Measurements from ENCODE around the gene KIAA1217.
"Not testable (repeated sequence)": the region's sequence is repeated elsewhere in the genome, so short reads cannot be mapped to it uniquely, and the experiment has no call there.

KIAA1217 gene

DNA sequence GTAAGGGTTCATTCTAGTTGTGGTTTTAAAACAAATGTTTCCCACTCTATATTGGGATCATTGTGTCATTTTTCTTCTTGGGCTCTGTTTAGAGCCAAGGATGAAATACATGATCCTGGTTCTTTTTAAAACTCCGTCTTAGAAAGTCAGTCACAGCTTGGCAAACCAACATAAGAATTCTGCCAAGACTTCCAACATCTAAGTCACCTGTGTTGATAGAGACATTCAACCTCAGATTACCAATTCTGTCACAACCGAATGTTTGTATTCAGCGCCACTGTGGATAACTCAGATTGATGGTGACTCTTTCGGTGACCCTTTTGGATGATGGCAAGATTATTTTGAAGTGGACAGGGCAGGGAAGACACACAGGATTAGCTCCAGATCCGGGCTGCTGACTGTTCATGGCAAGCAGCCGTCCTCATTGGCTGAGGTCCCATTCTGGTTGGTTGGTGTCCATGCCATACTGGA lies 259.4 kb downstream of the KIAA1217 start:
- DNase-seq = no peak

DNA sequence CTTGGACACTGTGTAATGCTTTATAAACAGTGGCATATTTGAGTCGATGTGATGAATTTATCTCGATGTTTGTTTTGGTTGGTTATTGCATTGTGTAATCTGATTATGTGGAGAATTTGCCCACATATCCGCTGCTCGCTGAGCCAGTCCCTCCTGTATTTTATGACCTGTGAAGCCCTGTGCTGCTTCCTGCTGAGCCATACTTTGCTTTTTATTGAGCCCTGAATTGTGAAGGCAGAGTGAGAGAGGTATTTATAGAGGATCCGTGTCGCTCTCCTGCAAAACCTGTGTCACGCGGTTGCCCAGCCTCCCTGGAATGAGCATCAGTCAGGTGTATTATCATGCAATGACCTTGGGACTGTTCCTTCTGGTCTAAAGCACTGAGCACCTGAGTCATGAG lies 261.1 kb downstream of the KIAA1217 start:
- no peak for DNase-seq

DNA sequence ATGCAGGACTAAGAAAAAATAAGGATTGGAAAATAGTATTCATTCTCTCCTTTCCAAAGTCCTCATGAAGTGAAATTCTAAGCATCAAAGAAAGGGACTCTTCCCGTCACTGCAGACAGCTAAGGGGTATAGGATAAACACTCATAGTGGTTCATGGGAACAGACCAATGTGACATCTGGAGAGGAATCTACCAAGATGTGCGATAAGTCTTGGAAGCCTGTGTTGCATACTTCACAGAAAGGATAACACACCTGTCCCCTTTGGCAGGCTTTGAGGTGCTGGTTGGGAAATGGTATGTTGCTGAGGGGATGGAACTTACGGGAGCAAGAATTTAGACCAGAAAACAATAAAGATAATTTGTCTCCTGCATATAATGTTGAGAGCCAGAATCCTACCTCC lies 266.7 kb downstream of the KIAA1217 start:
- no peak for DNase-seq

DNA sequence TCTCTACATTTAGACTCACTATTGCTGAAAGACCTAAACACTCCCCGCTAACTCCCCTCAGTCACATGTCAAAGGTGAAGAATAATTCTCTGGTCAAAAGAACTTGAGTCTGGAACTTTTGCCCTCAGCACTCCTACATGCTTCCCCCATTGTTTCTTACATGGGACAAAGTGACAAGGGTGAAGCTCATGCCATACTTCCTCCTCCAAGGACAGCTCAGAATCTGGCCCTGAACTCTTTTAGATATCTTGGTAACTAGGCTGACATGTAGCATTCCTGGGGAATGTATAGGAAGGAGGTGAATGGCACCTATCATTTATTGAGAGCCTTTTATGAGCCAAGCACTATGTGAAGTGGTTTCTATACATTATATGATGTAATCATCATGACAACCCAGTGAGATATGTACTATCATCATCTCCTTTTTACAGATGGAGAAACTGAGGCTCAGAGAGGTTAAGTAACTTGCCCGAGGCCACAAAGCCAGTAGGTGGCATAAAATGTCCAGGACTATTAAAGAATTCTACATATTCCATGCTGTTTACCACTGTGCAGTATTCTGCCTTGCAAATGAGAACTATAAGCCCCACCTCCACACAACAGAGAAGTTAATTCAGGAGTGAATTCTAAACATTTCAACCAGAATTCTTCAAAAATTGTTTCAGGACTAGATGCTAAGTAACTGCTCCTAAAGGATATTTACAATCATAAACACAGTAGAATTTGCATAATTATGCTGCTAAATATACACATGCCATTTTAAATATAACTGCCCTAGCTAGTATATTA lies 268.2 kb downstream of the KIAA1217 start:
- no peak for DNase-seq

DNA sequence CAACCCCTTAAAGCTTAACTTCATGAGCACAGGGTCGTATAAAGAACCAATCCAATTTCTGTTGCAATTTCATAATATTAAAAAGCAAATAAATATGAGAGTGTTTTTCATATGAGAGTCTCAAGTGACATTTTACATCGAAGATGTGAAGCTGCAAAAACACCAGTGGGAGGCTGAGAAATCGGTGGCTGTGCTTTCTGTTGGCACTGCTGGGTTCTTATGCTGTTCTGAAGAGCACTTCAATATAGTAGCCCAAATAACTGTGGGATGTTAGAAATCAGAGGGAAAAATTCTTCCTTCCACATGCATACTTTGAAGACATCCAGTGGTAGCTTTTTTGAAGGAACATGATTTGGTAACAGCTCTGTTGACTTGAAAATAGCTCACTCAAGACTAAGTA lies 269.0 kb downstream of the KIAA1217 start:
- DNase-seq = no peak

DNA sequence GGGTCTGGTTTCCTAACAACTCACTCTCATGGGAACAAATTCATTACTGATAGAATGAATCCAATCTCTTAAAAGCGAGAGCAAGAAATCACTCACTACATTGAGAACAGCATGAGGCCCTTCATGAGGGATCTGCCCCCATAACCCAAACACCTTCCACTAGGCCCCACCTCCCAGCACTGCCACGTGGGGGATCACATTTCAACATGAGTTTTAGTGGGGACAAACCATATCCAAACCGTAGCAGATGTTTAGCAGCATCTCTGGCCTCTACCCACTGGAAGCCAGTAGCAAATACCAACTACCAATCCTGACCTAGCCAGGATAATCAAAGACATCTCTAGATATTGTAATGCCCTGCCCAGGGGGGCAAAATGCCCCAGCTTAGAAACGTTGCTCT lies 270.9 kb downstream of the KIAA1217 start:
- no peak for DNase-seq

DNA sequence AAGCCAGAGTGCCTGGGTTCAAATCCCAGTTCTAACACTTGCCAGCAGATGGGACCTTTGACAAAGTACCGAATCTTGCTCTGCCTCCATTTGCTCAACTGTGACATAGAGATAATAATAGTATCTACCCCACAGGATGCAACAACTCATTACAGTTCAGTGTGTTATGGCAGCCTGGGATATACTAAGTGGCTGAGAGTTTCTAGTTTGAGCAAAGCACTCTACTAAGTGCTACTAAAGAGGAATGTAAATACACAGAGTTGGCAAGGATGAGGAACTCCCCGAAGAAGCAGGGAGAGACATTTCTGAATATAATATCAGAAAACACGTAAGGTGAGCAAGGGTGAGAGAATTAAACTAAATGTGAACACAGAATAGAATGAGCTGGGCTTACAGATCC lies 271.5 kb downstream of the KIAA1217 start:
- no peak for DNase-seq

DNA sequence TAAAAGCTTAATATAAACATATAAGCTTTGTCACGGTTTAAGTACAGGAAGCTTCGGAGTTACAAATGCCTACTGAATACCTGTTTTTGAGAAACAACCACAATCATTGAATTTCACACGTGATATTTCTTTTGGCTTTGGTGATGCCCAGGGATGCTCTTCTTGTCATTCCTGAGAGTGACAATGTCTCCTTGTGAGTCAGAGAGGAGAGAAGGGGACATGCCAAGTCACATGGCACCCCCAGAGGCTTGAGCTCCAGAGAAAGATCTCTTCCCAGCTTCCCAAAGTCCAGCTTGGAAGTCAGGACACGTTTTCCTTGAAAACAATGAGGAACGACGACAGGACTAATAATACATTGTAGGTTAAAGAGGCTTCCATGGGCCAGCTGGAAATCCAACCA lies 272.3 kb downstream of the KIAA1217 start:
- no peak for DNase-seq

DNA sequence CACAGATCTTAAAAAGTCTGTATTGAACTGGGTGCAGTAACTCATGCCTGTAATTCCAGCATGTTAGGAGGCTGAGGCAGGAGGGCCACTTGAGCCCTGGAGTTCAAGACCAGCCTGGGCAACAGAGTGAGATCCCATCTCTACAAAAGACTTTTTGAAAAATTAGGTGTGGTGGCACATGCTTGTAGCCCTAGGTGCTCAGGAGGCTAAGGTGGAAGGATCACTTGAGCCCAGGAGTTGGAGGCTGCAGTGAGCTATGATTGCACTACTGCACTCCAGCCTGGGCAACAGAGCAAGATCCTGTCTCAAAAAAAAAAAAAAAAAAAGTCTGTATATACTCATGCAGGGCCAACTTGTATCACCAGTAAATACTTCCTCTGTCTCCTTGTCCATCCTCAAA lies 273.8 kb downstream of the KIAA1217 start:
- not testable (repeated sequence) for DNase-seq

DNA sequence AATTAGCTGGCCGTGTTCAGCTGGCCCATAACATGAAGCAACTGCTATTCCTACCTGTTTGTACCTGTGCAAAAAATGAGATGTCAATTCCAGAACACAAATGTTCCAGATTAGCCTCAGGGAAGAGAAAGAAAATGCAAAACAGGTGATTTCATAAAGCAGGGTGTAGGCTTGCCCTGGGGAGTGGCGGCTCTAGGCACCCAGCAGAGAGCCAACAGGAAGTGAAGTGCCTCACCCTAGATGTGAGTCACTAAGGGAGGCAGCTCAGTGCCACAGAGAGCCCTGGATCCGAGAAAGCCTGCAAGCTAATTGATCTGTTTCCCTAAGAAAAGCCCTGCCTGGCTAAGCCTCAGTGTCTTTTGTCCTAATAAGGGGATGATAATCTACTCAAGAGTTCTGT lies 274.8 kb downstream of the KIAA1217 start:
- peak; percentile 49 for DNase-seq

DNA sequence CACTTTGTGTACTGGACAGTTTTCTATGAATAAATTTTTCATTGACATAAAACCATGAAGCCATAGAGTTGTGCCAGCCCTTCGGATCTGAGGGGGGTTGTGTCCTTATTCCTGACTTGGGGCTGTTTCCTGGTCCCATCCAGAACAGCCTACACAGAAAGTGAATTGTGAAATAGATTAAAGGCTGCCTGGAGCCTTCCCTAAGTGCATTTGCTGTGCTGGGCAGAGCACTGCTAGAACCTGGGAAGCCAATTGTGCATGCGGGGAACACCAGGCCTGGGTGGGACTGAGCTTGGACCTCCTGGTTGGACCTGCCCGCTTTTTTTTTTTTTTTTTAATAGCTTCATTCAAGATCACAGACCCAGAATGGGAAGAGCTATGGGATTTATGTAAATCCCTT lies 275.8 kb downstream of the KIAA1217 start:
- DNase-seq = no peak

DNA sequence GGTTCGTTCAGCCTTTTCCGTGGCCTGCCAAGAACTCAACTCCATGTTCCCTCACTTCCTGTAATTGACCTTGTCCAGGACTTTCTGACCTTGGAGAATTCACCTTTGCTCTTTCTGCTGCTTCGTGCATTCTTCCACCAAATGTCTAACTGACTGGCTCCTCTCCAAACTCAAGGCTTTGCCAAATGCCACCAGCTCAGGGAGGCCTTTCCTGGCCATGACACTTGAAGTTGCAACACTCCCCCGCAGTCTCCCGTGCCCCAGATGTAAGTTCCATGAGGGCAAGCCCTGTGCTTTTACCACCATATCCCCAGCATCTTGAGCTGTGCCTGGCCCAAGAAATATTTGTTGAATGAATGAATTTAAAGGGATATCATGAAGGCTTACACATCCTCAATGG lies 276.4 kb downstream of the KIAA1217 start:
- no peak for DNase-seq

DNA sequence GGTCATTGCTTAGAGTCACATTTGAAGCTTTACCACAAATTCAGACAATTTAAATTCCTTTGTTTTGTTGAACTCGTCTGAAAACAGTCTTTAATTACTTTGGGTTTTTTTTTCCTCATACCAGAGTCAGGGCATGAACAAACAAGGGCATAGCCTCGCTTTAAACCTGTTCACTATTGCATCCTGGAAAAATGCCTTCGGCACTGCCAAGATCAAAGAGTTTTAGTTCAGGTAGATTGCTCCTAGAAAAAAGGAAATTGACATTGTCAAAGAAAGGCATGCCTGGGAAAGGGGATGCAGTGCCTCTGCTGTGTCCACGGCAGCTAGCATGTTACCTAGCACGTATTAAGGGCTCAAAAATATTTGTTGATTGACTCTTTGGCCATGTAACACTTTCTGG lies 279.7 kb downstream of the KIAA1217 start:
- DNase-seq = no peak

DNA sequence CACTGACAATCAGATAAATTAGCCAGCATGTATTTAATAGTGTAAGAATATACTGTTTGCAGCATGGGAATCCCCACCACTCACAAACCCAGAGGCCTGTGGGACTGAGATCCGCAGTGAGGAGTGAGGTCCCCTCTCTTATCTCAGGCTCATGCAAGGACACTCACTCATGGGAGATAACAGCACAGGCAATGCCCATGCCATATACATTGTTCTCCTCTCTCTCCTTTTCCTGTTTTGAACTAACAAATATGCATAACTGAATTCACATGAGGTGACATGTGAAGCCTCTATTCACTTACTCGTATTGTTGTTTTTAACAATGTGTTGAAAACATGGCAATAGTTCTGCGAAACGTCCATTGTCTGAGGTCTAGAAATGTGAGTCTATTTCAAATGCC lies 284.2 kb downstream of the KIAA1217 start:
- DNase-seq = no peak

DNA sequence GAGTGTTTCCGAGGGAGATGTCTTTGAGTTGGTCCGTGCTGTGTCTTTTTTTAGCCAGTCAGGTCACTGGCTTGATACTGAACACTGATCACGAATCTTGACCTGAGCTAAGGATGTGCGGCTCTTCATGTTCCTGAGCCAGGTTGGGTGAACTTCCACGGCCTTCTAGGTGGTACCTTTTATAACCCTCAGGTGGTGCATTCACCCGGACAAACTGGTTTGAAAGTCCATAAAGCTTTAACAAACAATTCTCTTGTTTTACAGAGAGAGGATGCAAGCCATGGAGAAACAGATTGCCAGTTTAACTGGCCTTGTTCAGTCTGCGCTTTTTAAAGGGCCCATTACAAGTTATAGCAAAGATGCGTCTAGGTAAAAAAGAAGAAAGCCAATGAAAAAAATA lies 285.3 kb downstream of the KIAA1217 start:
- DNase-seq = no peak

DNA sequence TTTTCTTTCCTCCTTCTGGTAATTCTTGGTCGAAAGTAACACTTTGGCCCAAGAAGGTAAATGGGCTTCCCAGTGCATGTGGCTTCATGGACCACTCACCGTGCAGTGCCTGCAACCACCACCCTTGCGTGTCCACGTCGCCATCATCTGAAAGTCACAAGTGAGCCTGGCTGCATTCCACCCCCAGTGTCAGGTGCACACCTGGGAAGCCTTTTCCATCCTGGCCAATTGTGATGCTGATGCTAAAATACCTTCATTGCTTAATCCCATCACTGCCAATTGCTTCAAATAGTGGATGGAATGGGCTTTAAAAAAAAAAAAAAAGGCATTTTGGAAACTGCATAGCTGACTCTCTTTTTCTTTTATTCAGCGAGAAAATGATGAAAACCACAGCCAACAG lies 285.8 kb downstream of the KIAA1217 start:
- no peak for DNase-seq

DNA sequence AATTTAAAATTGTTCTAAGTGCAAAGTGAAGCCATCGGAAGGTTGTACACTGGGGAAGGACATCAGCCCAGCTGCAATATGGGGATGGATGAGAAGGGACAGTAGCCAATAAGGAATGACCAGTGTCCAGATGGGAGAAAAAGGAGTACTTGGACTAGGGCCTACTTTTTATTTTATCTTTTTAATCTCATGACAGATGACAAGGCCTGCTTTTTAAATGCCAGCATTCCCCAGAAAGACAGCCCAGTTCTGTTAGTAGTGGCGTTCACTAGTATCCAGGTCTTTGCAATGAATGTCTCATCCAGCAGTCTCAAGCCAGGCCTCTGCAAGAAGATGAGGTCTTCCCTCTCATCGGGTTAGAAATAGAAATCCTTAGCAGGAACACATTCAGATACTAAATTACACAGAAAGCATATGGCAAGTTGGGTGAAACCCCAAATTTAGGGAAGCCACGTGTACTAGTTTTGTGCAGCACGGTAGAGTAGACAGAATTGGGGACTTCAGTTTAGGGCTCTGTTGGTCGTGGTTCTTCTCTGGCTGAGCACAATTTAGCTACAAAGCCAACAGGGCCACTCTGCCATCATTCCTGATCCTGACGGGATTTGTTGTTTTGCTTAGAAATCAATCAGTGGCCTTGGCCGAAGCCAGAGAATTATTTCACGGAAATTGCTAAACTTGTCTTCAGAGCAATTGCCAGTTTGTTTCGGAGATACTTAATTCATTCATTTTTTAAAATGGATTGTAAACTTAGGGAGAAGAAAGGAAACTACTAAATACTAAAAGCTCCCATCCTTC lies 286.9 kb downstream of the KIAA1217 start:
- DNase-seq = no peak

DNA sequence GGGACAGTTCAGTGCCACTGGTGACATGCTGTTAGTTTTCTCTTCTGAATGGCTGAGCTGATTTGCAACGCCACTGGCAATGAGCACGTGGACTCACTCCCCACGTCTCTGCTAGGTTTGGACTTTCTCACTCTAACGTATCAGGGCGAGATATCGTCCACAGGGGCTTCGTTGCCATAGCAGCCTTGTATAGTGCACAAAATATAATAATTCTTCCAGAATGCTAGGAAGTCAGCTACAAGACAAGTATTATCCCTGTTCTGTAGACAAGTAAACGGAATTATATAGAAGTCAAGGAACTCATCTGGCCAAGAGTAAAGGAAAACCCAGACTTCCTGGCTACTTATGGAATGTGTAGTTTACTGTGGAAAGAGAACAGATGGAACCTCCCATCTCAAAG lies 288.0 kb downstream of the KIAA1217 start:
- no peak for DNase-seq

DNA sequence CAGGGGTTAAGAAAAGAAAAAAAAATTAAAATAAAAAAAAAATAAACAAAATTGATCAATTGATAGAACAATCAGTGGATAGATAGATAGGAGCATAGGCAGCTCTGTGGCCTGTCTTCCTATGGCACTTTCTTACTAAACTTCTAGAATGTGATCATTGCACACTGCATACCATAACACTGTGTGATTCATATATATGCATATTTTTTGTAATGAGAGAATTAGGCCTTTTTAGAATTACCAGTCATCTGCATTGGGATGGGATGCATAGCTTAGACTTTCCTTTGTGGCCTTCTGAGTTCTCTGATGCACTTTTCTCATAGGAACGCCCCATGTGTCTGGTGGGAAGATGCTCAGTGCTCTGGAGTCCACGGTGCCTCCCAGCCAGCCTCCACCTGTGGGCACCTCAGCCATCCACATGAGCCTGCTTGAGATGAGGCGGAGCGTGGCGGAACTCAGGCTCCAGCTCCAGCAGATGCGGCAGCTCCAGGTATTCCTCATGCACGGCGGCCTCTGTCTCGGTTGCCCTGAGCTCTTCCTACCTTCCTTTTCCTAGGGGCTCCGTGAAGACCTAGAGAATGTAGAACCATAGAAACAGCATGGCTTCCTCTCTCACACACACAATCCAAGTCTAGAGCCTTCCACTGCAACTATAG lies 292.2 kb downstream of the KIAA1217 start:
- peak; percentile 49 for DNase-seq

DNA sequence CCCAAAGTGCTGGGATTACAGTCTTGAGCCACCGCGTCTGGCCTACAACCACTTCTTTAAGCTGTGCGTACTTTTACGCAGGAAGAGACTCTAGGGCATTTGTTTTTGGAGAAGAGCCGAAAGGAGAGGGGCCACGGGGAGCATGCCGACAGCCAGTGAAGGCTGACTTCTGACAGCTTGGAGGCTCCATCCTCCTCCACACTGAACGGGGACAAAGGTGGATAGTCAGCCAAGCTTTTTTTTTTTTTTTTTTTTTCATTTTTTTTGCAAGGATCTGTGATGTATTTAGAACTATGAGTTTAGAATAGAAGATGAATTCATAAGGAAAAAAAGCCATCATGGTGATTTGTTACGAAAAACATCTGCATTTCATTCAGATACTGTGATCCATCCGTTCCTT lies 293.1 kb downstream of the KIAA1217 start:
- DNase-seq = no peak

DNA sequence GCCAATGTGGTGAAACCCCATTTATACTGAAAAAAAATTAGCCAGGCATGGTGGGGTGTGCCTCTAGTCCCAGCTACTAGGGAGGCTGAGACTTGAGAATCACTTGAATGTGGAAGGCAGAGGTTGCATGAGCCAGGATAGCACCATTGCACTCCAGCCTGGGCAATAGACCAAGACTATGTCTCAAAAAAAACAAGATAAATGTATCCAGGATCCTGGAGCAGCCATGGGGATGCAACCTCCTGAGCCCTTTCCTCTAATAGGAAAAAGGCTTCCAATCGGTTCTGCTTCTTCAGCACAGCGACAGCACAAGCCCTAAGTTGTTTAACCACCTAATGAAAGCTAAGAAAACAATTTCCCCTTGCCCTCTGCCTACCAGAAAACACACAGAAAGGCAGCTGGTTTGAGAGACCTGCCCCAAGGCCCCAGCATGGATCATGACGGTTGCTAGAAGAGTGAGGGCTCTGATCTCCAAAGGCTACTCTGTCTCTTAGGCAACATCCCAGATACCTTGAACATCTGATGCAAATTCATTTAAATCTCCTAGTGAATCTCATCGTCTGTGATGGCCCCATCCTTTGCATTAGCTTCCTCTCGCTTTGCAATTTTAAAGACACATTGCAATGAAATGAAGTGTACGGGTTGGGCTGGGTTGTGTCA lies 294.0 kb downstream of the KIAA1217 start:
- DNase-seq = no peak

DNA sequence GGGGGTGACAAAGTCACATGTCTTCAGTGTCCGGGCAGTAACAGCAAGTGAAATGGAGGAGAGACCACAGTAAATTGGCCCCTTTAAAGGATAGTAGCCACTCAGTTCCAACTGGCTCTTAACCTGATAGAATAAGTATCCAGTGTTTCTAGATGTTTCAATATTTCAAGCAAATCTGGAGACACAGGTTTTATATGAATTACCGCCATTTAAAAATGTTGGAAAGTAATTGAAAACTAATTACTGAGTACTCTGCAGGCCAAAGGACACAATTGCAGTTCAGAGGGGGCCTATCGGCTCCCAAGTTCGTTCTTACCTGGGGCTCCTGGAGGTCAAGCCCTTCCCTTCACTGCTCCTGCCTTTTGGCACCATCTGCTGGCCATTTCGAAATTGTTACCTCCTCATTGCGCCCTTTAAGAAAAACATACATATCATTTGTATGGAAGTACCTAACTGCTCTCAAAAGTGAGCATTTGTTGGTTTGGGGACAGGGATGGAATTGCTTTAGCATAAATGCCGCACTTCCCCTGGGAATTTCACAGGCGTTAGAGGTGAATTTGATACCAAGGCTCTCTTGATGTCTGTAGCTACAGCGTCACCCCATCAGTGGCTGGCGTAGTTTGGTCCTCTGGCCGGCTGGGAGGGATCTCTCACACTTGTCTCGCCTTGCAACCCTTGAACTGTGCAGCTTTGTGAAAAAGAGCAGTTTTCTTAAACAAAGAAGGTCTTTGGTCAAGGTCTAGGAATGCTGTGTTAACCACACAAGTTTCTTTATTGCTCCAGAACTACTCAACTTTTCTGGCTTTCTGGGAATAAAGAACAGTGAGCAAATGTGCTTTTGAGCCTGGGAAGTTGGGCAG lies 294.8 kb downstream of the KIAA1217 start:
- DNase-seq = peak; percentile 46
